Lung microvascular endothelial cell (primary cell): Measurements from ENCODE around the gene RHOA. TPM values are rescaled to one million over a fixed set of nuclear protein-coding genes. Genes with fewer than 3 reads are reported as not detected.
"Not testable (repeated sequence)": the region's sequence is repeated elsewhere in the genome, so short reads cannot be mapped to it uniquely, and the experiment has no call there.

ENCODE experiments used
- DNase-seq, 2 donors: peaks; one replicate each; pipeline versions ENCODE4 v3.0.0 to v3.0.0-alpha.2; 2010; ENCODE audit warnings: low read depth in 2 of 2
- total RNA-seq: library from RNA; depleted of rRNA; stranded (reverse); fragments of >200 nt; gene quantifications from 2 replicates; pipeline ENCODE4 v1.2.1, GENCODE V29; 2014

Gene RHOA
- total RNA-seq, 1 donor from 2014 or later = 401 TPM

DNA sequence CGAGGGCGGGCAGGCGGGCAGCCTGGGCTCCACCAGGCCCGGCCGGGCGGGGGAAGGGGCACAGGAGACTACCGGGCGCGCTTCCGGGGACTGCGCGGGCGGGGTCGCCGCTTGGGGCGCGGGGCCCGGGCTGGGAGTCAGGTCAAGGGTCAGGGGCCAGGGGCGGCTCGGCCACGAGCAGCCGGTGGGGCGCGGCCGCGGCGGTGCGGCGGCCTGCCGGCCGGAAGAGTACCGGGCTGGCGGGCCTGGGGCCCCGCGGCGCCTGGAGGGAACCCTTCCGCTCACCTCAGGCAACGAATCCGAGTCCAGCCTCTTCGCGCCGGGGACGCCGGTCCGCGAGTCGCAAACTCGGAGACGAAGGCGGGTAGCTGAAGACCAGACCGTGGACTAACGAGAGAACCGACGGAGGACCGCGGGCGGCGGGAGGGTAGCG is 225 bp downstream of the RHOA start:
- DNase-seq = no peak

DNA sequence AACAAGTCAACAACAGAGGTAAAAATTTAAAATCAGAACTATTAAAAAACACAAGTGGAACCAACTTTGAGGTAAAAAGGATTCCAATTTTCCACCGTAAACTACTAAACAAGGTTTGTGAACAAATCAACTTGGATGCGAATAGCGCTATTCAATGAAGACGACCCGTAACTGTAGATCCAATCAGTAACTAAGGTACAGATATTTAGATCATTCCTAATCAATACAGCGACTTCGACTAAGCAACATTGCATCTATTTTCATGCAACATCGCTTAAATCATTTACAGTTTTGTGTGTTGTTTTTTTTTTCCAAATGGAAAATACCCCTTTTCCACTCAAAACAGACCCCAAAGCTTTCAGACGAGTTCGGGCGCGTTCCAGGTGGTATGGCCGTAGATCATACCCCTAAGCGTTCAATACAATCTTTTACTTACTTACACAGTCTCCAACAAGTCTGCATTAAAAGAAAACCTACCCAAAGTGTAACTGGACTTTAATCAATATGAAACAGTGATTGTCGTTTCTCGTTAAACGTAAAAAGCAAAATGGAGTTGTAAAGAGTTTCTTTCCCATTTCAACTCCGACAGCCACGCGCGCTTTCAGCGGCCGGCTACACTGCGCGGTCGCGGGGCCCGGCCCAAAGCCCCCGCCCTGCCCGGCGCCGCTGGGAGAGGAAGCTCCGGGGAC is 786 bp downstream of the RHOA start:
- peak; percentile 37 to 52 for DNase-seq

GRCh38 chr3:49410066-49410845 is 1.5 kb downstream of the RHOA start:
- no peak for DNase-seq

DNA sequence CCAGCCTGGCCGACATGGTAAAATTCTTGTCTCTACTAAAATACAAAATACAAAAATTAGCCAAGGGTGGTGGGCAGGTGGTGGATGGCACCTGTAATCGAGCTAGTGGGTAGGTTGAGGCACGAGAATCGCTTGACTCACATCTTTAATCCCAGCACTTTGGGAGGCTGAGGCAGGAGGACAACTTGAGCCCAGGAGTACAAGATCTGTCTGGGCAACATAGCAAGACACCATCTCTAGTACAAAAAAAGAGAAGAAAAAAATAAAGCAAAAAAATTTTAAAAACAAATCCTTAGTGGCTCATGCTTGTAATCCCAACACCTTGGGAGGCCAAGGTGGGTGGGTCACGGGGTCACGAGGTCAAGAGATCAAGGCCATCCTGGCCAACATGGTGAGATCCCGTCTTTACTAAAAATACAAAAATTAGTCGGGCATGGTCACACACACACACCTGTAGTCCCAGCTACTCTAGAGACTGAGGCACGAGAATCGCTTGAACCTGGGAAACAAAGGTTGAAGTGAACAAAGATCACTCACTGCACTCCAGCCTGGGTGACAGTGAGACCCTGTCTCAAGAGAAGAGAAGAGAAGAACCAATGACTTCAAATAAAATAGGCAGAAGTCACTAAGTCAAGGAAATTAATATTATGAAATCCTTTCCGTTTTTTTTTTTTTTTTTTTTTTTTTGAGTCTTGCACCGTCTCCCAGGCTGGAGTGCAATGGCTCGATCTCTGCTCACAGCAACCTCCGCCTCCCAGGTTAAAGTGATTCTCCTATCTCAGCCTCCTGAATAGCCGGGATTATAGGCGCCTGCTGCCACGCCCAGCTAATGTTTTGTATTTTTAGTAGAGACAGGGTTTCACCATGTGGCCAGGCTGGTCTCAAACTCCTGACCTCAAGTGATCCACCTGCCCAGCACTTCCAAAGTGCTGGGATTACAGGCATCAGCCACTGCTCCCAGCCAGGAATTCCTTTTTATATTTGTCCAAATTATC is 4.9 kb downstream of the RHOA start:
- DNase-seq = no peak

DNA sequence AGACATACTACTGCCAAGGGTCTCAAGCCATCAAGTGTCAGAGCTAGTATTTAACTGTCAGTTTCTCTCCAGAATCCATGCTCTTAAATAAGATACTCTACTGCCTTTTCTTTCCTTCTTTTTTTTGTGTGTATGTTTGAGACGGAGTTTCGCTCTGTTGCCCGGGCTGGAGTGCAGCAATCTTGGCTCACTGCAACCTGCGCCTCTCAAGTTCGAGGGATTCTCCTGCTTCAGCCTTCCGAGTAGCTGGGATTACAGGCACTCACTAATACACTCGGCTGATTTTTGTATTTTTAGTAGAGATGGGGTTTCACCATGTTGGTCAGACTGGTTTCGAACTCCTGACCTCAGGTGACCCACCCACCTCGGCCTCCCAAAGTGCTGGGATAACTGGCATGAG is 6.2 kb downstream of the RHOA start:
- not testable (repeated sequence) for DNase-seq

DNA sequence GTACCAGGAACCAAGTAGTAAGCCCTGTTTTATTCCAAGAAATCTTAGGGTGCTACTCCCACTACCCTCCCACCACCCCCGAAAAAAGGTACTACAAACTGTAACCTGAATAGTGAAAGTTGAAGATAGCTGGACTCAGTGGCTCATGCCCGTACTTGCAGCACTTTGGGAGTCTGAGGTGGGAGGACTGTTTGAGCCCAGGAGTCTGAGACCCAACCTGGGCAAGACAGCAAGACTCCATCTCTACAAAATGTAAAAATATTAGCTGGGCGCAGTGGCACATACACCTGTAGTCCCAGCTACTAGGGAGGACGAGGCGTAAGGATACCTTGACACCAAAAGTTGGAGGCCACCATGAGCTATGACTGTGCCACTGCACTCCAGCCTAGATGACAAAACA is 7.9 kb downstream of the RHOA start:
- no peak for DNase-seq

DNA sequence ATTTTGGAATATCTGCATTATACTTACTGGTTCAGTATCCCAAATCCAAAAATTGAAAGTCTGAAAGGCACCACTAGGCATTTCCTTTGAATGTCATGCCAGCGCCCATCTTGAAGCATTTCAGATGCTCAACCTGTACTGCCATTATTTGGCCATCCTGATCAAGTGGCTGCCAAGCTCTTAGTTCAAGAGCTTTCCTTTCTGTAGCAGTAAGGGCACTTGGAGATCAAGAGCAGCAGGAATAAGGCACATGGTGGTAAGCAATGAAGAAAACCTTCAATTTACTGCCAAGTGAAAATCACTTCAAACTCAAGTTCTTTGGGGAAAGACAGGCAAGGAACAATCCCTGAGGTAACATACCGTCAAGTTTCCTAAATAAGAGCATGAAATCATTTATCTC is 10.0 kb downstream of the RHOA start:
- DNase-seq = no peak

- peak in 1 of 2 donors; percentile 30 for DNase-seq
Observed at GRCh38 chr3:49399461-49399860, 12.3 kb downstream of the RHOA start.

DNA sequence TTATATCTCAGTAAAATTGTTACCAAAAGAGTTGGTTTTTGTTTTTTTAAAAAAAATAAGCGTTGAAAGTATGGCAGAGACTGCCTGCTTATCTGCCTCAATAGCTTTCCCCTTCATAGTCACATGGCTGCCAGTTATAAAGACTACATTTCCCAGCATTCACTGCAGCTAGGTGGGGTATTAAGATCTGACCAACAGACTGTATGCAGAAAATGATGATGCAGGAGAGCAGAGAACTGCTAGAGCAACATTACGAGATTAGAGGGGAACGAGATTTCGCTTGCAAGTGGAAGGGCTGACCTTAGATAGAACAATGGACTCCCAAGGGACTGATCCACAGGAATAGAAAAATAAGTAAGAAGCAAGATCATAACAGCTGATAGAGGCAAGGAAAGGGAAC is 14.3 kb downstream of the RHOA start:
- peak; percentile 31 to 54 for DNase-seq

DNA sequence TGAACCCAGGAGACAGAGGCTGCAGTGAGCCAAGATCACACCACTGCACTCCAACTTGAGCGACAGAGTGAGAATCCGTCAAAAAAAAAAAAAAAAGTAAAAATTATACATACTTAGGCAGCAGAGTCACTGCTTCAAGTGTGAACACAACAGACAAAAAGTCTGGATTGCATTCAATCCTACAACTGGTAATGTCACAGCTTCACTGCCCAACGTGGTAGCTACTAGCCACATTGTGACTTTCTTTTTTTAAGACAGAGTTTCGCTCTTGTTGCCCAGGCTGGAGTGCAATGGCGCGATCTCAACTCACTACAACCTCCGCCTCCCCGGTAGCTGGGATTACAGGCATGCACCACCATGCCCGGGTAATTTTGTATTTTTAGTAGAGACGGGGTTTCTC is 20.5 kb downstream of the RHOA start:
- DNase-seq = not testable (repeated sequence)

DNA sequence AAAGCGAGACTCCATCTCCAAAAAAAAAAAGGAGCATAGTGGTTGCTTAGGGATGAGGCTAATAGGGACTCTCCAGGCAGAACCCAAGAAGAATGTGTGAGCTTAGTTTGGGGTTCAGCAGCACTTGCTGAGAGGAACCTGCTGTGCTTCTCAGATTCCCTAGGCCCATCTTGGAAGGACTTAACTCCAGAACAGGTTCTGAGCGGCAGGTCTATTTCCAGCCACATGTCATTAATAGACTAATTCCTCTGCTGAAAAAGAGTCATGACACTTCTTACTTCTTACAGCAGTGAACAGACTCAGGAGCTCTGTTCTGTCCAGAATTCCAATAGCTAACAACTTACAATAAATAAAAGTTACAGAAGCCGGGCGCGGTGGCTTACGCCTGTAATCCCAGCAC is 22.5 kb downstream of the RHOA start:
- DNase-seq = no peak

- DNase-seq = peak in 1 of 2 donors; percentile 32
Observed at GRCh38 chr3:49388289-49388820, 23.4 kb downstream of the RHOA start.

- DNase-seq = no peak
Observed at GRCh38 chr3:49387721-49388120, 24.1 kb downstream of the RHOA start.

- DNase-seq = no peak
Observed at GRCh38 chr3:49386056-49386756, 25.6 kb downstream of the RHOA start.

DNA sequence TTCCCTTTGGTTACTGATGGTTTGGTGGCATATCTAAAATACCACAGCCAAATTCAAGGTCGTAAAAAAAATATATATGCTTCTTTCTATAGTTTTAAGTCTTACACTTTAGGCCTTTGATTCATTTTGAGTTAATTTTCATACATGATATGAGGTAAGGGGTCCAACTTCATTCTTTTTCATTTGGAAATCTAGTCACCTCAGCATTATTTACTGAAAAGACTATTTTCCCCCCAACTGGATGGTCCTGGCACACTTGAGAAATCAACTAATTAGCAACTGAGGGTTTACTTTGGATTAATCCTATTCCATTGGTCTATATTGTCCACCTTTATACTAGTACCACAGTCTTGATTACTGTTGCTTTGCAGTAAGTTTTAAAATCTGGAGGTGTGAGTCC is 26.2 kb downstream of the RHOA start:
- DNase-seq = no peak

DNA sequence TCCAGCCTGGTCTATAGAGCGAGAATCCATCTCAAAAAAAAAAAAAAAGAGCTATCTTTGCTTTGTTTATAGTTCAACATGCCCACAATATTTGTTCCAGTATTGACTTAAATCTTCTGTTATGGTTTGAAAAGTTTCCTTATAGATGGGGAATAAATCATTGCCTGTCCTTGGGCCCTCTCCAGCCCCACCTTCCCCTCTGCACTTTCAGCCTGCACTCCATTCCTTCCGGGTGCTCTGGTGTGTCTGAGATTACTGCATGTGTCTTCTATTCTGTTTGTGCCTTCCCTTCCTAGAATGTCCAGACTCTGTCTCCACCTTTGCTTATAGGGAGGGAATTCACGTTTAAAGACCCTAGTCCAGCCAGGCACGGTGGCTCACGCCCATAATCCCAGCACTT is 28.4 kb downstream of the RHOA start:
- no peak for DNase-seq

GRCh38 chr3:49378249-49378895 is 33.4 kb downstream of the RHOA start:
- no peak for DNase-seq

DNA sequence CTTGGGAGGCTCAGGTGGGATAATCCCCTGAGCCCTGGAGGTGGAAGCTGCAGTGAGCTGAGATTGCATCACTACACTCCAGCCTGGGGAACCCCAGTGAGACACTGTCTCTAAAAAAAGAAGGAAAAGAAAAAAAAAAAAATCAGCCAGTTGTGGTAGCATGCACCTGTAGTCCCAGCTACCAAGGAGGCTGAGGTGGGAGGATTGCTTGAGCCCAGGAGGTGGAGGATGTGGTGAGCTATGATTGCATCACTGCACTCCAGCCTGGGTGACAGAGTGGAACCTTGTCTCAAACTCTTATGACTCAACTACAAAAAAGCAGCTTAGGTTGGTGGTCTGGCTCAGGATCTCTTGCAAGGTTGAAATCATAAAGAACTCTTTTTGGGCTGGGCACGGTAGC is 34.3 kb downstream of the RHOA start:
- peak in 1 of 2 donors; percentile 19 for DNase-seq

GRCh38 chr3:49371946-49372345 is 39.8 kb downstream of the RHOA start:
- DNase-seq = no peak

- DNase-seq = no peak
Observed at GRCh38 chr3:49370585-49371290, 41.0 kb downstream of the RHOA start.
